NCI-H2107 (cell line): ENCODE measurements around the gene ALG12.

Source experiments
- DNase-seq: peaks from one replicate; lab custom pipeline; 2025; lab: John Stamatoyannopoulos, UW

ALG12 gene

GRCh38 chr22:49929994-49930575 lies 11.8 kb upstream of the ALG12 start:
- no peak for DNase-seq

- DNase-seq, result peak; percentile 31
Measured at GRCh38 chr22:49929211-49929979, 11.2 kb upstream of the ALG12 start.

GRCh38 chr22:49928555-49929210 lies 10.4 kb upstream of the ALG12 start:
- no peak for DNase-seq

- no peak for DNase-seq
Measured at GRCh38 chr22:49928185-49928495, 9.9 kb upstream of the ALG12 start.

- no peak for DNase-seq
Measured at GRCh38 chr22:49927483-49928184, 9.4 kb upstream of the ALG12 start.

- no peak for DNase-seq
Measured at GRCh38 chr22:49926916-49927315, 8.7 kb upstream of the ALG12 start.

GRCh38 chr22:49925525-49926128 lies 7.4 kb upstream of the ALG12 start:
- DNase-seq, result no peak

GRCh38 chr22:49924113-49924833 lies 6.0 kb upstream of the ALG12 start:
- no peak for DNase-seq

GRCh38 chr22:49923445-49923844 lies 5.2 kb upstream of the ALG12 start:
- DNase-seq, result no peak

- DNase-seq, result no peak
Measured at GRCh38 chr22:49922926-49923325, 4.7 kb upstream of the ALG12 start.

GRCh38 chr22:49922484-49922883 lies 4.2 kb upstream of the ALG12 start:
- no peak for DNase-seq

GRCh38 chr22:49921508-49922278 lies 3.5 kb upstream of the ALG12 start:
- no peak for DNase-seq

- DNase-seq, result no peak
Measured at GRCh38 chr22:49920859-49921258, 2.6 kb upstream of the ALG12 start.

- no peak for DNase-seq
Measured at GRCh38 chr22:49918911-49919881, 958 bp upstream of the ALG12 start.

GRCh38 chr22:49916831-49917230 lies 1.4 kb downstream of the ALG12 start:
- no peak for DNase-seq

GRCh38 chr22:49915610-49916009 lies 2.6 kb downstream of the ALG12 start:
- DNase-seq, result no peak

GRCh38 chr22:49914256-49914655 lies 4.0 kb downstream of the ALG12 start:
- no peak for DNase-seq

- DNase-seq, result no peak
Measured at GRCh38 chr22:49913446-49913845, 4.8 kb downstream of the ALG12 start.

- no peak for DNase-seq
Measured at GRCh38 chr22:49913026-49913425, 5.2 kb downstream of the ALG12 start.
